Measurements from ENCODE around the gene DGLUCY.

- no peak for TF ChIP-seq CTCF (IDR thresholded peaks at IDR 0.05)
- TF ChIP-seq ZFX (IDR thresholded peaks at IDR 0.05; ENCODE audit: borderline replicate concordance), result no peak
Measured at GRCh38 chr14:91190853-91191252, 77.0 kb downstream of the DGLUCY start.
